Thyroid gland (tissue), 4 donors: ENCODE measurements around the gene ALCAM.

Experiments
- POLR2A ChIP-seq, 2 donors: fragments of 450-650 bp; IDR thresholded peaks; one replicate each; pipeline ENCODE4 v1.6.1; 2017; ENCODE audit warnings: antibody characterized with exemption in 2 of 2, mild to moderate bottlenecking in 2 of 2, moderate library complexity in 1 of 2
- TF ChIP-seq, protein P1 (sequence below), 6 experiments: fragments of 200-600 bp in 3 of 6; fragments of 450-650 bp in 3 of 6; sonication (generic) in 3 of 6; IDR thresholded peaks; one replicate each; pipeline ENCODE4 v1.5.1; 2016 to 2019; ENCODE audit warnings: antibody characterized with exemption in 6 of 6, mild to moderate bottlenecking in 2 of 6, inconsistent platforms in 1 of 6, moderate library complexity in 1 of 6

DNA sequence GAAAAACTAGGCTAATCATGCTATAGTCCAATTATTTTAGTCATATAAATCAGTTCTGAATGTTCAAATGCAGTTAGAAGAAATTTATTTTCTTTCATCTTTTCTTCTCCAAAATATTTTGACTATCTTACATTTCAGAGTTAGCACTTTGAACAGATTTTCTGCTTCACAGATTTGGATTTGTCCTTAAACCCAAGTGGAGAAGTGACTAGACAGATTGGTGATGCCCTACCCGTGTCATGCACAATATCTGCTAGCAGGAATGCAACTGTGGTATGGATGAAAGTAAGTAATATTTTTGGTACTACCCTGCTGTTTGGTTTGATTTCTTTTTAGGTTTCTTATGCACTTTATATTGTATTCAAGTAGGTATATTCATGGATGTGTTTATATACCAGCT is 178.3 kb downstream of the ALCAM start:
- TF ChIP-seq, protein P1, sequence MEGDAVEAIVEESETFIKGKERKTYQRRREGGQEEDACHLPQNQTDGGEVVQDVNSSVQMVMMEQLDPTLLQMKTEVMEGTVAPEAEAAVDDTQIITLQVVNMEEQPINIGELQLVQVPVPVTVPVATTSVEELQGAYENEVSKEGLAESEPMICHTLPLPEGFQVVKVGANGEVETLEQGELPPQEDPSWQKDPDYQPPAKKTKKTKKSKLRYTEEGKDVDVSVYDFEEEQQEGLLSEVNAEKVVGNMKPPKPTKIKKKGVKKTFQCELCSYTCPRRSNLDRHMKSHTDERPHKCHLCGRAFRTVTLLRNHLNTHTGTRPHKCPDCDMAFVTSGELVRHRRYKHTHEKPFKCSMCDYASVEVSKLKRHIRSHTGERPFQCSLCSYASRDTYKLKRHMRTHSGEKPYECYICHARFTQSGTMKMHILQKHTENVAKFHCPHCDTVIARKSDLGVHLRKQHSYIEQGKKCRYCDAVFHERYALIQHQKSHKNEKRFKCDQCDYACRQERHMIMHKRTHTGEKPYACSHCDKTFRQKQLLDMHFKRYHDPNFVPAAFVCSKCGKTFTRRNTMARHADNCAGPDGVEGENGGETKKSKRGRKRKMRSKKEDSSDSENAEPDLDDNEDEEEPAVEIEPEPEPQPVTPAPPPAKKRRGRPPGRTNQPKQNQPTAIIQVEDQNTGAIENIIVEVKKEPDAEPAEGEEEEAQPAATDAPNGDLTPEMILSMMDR (IDR thresholded peaks at IDR 0.05), result no peak
- no peak for TF ChIP-seq POLR2A (IDR thresholded peaks at IDR 0.05)
